Measurements from ENCODE around the gene OPA1.

Gene OPA1

DNA sequence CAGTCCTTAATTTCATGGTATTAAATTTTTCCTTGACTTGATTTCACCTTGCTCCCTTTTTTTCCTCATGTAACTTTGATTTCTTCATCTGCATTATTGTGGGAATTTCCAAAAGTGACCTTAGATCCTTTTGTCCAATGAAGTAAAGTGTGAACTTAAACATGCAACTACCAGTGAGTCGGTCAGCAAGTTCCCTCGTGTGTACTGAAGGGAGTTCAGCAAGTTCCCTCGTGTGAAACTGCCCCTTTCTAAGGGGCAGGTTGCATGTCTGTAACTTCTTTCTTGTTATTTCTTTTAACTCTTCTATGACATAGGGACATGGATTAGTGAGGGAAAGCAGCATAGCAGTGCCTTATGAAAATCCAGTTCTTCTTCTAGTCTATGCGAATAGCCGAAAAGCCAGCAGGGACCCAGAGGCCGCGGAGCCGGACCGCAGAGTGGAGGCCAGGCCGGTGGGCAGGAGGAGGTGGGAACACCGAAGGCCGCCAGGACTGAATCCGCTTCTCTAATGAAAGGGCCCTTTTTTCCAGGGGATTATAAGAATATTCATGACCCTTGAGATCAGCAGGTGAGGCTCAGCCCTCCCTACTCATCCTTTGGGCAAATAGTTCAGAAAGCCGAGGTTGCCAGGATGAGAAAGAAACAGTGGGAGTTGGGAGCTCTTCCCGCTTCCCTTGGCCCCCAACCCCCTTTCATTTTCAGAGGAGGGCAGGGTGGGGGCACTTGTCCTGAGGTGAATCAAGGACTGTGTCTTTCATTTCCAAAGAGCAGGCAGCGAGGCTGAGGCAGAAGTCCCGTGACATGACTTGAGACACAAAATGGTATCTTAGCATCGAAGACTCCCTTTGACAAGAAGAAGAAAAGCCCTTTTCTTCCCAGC is 117.5 kb downstream of the OPA1 start:
- no peak for DNase-seq (ENCODE audit: low spot score)

DNA sequence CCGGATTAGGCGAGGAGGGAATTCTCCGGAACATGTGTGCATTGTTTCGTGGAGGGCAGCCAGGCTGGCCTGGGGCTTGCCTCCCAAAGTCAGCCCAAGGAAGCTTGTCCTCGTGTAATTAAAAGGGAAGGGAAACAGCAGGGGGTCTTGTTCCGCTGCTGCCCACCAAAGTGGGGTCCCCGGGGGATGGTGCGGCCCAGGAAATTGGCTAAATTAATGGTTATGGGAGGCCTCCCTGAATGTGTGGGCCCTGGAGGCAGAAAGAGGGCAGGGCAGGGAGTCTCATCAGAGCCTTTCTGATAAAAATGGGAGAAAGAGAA is 118.1 kb downstream of the OPA1 start:
- no peak for DNase-seq (ENCODE audit: low spot score)

DNA sequence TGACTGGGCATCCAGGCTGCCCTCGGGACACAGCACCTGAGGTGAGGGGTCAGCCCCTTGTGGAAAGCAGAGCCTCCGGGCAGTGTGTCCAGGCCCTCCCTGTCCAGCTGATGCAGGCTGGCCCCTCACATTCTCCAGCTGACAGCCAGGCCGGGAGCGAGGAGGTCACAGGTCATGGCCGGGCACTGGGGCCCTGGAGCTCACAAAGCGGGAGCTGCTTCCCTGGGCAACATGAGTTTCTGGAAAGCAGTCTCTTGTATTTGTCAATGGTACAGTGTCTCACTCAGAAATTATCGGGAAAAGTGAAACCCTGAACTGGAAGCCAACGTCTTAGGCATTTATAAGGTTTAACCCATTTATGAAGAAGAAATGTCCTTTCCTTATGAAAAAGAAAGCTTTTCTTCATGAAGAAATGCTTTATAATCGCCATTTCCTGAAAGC is 118.5 kb downstream of the OPA1 start:
- DNase-seq (ENCODE audit: low spot score): no peak

DNA sequence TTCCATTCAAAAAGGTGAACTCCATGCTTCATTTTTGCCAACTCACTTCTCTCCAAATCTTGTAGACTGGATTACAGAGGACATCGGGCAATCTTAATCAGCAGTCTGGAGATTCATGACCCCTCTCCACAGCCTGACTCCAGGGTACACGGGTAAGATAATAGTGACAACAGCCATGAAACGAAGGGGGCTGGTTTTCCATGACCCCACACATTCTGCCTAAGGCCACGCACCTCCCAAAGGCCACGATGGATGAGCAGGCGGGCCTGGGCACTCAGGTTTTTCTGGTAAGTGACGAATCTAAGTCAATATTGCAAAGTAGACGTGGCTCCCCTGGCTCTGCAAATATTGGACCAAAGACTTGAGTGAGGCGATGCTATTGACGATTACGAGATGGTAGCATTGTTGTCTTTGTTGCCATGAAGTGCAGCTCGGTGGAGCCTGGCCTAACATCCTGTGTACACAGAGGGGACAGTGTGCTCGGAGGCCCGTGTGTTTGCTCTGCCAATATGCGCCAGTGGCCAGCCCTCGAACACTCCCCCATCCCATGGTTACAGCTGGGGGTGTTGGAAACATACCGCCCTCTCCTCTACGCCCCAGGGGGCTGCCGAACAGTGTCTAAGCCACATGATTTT is 119.1 kb downstream of the OPA1 start:
- DNase-seq (ENCODE audit: low spot score): no peak

DNA sequence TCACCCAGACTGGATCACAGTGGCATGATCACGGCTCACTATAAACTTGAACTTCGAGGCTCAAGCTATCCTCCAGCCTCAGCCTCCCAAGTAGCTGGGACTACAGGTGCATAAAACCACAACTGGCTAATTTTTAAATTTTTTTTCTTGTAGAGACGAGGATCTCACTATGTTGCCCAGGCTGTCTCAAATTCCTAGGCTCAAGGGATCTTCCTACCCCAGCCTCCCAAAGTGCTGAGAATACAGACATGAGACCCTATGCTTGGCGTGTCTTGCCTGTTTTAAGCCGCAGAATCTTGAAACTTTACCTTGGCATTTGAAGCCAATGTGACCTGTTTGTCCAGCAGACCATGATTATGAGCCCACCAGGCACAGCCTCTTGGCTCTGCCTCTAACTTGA is 119.9 kb downstream of the OPA1 start:
- DNase-seq (ENCODE audit: low spot score): no peak

DNA sequence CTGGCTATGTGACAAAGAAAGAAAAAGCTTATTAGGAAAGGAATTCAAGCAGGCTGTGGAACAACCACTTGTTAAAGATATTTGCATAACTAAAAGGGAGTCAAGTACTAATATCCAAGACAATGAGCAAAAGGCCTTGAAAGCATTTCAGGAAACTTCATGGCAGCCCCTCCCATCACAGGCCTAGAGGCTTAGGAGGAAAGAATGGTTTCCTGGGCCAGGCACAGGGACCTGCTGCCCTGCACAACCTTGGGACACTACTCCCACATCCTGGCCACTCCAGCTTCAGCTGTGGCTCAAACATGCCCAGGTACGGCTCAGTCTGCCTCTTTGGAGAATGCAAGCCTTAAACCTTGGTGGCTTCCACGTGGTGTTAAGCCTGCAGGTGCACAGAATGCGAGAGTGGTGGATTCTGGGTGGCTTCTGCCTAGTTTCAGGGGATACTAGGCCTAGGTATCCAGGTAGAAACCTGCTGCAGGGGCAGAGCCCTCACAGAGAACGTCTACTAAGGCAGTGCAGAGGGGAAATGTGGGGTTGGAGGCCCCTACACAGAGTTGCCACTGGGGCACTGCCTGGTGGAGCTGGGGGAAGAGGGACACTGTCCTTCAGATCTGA is 121.6 kb downstream of the OPA1 start:
- DNase-seq (ENCODE audit: low spot score): no peak

DNA sequence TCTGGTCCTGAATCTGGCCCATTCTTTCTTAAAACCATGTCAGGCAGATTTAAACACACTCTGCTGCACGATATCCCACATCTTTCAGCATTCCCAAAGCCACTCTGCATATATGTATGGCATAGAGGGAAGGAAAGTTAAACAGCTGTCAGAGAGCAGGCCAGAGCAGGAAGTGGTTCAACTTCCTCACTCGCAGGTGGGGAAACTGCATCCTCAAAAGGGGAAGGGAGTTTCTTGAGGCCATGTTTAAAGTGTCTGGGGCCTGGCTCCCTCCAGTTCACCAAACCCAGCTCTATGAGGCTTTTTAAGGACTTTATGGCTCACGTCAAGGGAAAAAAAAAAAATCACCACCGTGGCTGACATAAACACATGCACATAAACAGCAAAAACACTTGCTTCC is 123.1 kb downstream of the OPA1 start:
- DNase-seq (ENCODE audit: low spot score): no peak

DNA sequence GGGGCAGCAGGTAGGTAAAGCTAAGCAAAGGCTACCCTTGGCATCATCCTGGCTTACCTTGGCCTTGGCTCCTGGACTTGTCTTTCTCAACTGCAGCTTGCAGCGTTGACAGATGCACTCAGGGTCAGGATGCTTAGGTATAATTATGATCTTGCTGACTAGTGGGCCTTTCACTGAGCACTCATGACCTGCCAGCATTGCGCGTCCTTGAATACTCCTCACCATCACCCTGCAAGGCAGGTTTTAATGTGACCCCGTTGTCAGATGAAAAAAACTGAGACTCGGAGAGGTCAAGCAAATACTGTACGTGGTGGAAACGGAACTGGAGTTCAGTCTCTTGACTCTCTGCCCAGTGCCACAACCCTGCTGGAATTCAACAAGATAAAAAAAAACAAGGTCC is 126.7 kb downstream of the OPA1 start:
- no peak for DNase-seq (ENCODE audit: low spot score)

DNA sequence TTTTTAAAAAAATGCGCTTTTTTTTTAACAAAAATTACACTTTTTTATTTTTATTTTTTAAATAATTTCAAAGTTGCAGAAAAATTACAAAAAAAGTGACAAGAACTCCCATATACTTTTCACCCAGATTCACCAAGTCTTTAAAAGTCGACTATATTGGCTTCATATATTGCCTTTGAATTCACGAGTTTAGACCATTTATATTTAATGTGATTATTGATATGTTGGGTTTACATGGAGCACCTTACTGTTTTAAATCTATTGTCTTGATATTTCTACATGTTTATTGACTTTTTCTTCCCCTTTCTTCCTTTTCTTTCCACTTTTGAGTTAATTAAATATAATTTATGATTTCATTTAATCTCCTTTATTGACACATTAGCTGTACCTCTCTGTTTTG is 127.2 kb downstream of the OPA1 start:
- DNase-seq (ENCODE audit: low spot score): no peak

DNA sequence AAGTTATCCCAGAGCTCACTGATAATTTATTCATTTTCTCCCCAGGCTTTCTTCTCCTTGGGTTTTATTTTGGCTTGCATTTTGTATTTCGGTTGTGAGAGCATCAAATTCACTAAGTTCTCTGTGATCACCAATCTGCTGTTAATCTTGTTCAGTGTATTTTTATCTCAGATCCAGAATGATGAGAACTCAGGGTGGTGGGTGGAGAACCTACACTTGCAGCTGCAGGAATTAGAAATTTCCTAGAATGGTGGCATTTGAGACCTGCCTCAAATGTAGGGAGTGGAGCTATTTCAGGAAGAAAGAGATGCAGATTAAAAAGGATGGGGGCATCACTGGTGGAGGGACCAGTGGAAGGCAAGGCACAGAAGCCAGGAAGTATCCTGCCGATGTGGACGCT is 129.6 kb downstream of the OPA1 start:
- DNase-seq (ENCODE audit: low spot score): no peak

DNA sequence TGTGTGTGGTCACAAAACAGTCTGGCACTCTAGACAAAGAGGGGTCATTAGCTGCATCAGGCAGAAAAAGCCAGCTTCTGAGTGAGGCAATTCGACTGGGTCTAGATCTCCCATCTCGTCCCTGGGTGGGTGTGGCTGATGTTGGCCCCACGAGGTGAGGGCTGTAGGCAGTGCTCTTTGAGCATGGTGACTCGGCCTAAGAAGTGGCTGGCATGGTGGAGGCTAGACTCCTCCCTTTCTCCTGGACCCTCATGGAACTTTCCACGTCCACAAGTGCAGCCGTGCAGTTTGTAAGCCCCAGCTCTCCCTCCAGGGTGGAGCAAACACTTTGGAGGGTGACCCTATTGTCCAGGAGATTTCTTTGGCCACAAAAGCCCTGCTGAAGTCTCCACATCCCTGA is 134.1 kb downstream of the OPA1 start:
- DNase-seq (ENCODE audit: low spot score): no peak

DNA sequence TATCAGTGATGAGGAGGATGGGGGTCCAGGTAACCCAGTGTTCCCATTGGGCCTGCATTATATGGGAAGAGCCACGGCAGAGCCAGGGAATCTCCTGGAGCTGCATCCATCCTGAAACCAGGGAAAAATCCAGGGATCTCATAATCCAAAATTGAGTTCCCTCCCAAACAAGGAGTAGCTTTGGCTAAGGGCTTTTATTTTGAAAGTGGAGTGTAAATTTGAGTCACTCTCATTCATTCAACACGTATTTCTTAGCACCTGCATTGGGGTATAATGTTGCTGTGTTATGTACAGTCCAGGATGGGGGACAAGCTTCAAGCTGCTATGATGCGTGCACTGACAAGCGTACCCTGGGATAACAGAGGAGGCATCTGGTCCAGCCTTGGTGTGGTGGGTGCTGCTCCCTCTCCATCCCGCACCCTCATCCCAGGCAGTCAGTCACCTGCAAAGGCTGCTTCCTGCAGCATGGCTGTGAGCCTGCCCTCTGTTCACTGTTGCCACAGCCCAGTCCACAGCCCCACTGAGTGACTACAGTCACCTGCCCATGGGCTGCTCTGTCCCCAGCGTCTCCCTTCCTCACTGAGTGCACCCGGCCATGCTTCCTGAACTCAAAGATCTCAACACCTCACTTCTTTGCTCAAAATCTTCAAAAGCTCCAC is 135.6 kb downstream of the OPA1 start:
- DNase-seq (ENCODE audit: low spot score): no peak

DNA sequence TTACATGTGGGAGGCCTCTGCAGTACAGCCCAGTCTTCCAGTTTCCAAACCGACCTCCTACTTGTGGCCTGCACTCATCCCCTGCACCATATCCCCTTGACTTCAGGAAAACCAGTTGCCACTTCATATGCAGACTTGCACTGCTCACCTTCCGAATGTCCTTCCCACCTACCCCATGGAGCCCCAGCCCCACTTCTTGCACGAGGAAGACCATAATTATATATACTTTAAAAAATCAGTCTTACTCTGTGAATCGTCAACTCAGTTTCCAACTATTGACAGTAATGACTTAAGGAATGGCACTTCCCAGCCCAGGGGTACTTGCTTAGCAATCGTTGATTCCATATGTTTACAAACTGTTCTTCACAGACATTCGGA is 136.1 kb downstream of the OPA1 start:
- DNase-seq (ENCODE audit: low spot score): no peak

DNA sequence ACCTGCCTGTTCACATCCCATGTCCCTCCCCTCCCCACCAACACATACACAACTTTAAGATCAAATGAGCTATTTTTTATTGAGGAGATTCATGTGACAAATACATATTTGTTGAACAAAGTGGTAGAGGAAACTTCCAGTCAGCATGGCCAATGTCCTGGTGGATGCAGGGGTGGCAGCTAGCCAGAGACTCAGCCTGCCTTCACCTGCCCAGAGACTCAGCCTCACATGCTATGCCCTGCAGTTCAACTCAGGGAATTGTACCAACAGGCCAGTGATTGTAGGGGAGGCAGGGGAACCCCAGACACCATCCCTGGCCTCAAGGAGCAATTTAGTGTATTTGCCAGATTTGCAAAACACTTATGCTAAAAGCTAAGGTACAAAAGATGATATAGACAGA is 136.6 kb downstream of the OPA1 start:
- DNase-seq (ENCODE audit: low spot score): no peak

DNA sequence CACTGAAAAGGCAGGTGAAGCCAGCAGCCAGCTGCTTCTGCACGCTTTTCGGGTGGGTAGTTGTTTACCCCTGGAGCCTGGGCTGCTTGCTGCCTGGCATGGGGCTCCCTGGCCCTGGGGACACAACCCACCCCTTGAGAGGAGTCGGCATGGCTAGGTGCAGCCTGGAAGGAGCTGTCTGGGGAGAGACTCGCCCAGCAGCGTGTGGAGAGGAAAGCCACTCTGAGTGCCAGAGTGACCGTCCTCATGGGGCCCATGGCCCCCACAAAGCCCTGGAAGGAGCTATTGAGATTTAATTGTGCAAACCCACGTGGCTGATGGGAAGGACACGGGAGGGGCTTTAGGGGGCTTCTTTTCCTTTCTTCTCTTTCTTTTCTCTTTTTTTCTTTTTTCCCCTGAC is 137.5 kb downstream of the OPA1 start:
- DNase-seq (ENCODE audit: low spot score): no peak

DNA sequence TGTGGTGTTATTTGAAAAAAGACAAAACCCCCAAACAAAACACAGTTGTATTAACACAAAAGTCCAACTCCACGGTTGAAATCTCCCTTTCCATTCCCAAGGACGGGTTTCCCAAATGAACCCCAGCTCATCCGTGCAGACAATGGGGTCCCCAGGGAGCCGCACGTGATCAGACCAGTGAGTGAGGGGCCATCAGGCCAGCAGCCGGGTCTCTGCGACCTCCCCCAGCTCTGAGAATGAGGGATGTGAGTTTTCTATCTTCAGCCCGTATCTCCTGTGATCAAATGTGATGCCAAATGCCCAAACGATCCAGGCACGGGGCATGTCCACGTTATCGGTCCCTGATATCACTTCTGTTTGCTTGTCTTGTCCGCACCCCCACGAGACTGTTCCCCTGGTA is 138.0 kb downstream of the OPA1 start:
- DNase-seq (ENCODE audit: low spot score): no peak

DNA sequence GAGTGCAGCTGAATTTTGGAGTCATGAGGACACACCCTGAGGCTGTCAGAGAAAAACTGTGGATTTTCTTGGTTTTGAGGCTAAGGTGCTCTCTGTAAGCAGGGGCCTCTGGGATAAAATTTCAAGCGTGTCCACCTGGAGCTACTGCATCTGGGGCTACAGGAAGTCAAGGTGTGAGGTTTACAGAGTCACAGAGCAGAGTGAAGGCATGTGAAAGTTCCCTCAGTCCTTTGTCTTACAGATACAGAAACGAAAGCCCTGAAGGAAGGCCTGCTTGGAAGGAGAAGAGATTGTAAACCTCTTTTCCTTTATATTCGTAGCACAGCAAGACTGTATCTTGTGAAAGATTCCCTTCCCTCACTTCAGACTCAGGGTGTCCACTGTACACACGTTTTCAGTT is 138.6 kb downstream of the OPA1 start:
- DNase-seq (ENCODE audit: low spot score): no peak

DNA sequence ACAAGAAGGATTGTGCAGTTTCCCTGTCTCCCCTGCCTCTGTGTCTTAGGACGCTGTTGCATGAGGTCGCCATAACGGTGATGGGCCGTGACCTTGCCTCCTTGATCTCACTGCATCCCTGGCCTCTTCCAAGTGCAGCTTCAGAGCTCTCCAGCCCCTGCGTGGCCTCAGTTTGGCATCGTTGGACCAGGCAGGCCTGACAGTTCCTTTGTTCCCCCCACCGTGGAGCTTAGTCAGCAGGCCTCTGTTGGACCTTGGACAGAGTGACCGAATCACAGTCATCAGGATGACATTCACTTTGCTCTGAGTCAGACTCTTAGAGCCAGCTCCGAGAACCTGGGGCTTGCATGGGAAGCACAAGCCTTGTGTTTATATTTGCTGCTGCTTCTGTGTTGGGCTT is 139.4 kb downstream of the OPA1 start:
- DNase-seq (ENCODE audit: low spot score): peak; percentile 18

DNA sequence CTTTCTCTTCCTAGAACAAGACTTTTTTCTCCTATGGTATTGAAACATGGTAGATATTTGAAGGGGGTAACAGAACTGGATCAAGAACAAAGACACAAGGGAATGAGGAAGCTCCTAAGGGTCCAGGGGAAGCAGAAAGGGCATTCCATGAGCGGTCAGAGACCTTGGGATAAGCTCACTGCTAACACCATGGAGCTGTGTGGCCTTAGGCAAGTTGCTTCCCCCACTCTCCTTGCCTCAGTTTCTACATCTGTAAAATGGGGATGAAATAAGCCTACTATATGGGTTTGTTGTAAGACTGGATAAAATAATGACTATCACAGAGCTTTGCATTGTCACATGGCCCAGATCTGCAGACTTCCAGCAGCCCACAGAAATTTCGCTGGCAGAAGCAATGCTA is 139.8 kb downstream of the OPA1 start:
- DNase-seq (ENCODE audit: low spot score): no peak

DNA sequence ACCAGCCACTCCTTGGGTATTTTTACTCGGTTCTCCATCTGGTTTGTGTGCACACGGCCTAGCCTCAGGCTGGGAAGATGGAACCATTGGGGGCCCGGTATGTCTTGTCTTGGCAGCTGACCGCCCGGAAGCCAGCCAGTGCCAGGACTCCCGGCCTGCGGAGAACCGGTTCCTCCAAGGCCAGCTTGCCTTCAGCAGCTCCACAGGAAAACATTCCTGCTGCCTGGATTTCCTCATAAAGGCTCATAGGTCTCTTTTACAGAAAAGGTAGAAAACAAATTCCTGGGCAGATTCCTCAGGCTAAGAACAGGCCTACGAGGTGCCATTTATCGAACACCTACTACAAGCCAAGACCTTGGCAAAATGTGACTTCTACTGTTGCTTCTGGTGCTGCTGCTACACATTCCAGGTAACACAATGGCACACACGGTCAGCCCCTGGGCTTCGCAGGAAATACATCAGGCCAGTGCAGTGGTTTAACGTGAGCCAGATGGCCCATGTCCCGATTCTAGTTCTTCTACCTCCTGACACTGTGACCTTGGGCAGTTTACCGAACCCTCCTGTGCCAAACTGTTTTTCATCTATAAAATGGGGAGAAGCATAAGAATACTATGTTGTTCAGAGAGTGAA is 141.8 kb downstream of the OPA1 start:
- no peak for DNase-seq (ENCODE audit: low spot score)

DNA sequence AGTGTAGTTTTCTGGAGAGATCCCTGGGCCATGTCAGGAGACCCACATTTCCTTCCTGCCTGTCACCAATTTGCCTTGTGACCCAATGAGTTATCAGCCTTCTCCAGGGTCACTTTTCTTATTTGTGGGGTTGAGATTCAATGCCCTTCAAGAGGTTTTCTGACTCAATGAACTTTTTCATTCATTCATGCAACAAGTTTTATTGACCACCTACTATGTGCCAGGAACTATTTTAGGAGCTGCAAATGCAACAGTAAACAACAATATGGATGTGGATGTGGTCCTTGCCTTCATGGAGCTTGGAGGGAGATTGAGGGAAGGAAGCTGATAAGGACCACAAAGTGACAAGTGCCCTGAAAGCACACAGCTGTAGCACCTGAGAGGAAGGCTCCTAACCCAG is 142.8 kb downstream of the OPA1 start:
- no peak for DNase-seq (ENCODE audit: low spot score)

DNA sequence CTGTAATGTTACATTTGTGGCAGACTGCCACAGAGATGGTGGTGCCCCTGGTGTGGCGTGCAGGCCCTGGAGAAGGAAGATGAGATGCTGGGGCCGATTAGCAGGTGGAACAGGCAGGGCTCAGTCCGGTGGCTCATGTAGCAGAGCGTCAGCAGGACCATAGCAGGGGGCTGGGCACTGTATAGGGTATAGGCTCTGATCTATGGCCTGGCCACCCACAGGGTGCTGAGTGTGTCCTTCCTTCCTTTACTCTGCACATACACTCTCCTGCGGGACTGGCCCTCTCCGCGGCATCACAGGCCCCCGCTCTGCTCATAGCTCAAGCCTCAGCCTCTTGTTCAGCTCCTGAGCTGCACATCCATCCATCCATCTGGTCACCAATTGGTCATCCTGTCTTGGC is 143.6 kb downstream of the OPA1 start:
- DNase-seq (ENCODE audit: low spot score): no peak
